ENCODE results near the gene LCMT1. TPM values are rescaled to one million over a fixed set of nuclear protein-coding genes. Genes with fewer than 3 reads are reported as not detected.

Gene LCMT1
- total RNA-seq, 1 experiment from 2014 or later, result 46.8 TPM

GRCh38 chr16:25213709-25214397, 102.3 kb downstream of the LCMT1 start:
- no peak for TF ChIP-seq CTCF (IDR thresholded peaks at IDR 0.05; ENCODE audit: unreplicated experiment)
- DNase-seq, result no peak
- CTCF ChIA-PET, result interaction anchor here (0.6 kb wide), 1 partner anchor 12 kb away, joined by 3 read pairs; no protein-coding TSS in a partner anchor
- no peaks in the 10 kb centered on the region for H3K4me1 Mint-ChIP-seq (ENCODE audit: low read depth, unreplicated experiment)
- intact Hi-C loops (cut with micrococcal nuclease; ENCODE audit: unreplicated experiment), result no loop called here
- H3K27me3 Mint-ChIP-seq (ENCODE audit: unreplicated experiment), result peaks cover 51% of the 10 kb centered on the region
- no peaks in the 10 kb centered on the region for H3K36me3 Mint-ChIP-seq (ENCODE audit: insufficient read depth, unreplicated experiment)
- H3K9me3 Mint-ChIP-seq (ENCODE audit: low read depth, unreplicated experiment), result no peaks in the 10 kb centered on the region
- no peak overlapping the region for H3K4me3 Mint-ChIP-seq (ENCODE audit: low read depth, unreplicated experiment)
- no TSS peak for BruUV-seq (replicated peaks)
- H3K27ac Mint-ChIP-seq (ENCODE audit: unreplicated experiment), result no peak overlapping the region

DNA sequence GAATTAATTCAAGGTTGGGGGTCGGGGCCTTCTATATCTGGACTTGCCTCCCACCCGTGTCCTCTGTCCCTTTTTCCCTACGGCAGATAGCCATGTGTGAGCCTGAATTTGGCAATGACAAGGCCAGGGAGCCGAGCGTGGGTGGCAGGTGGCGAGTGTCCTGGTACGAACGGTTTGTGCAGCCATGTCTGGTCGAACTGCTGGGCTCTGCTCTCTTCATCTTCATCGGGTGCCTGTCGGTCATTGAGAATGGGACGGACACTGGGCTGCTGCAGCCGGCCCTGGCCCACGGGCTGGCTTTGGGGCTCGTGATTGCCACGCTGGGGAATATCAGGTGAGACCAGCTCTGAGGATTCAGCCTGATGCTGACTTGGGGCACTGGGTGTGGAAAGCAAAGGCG, 105.6 kb downstream of the LCMT1 start:
- intact Hi-C loops (cut with micrococcal nuclease; ENCODE audit: unreplicated experiment), result no loop called here
- peaks cover 51% of the 10 kb centered on the region for H3K27me3 Mint-ChIP-seq (ENCODE audit: unreplicated experiment)
- DNase-seq, result no peak
- CTCF ChIA-PET, result no interaction called here
- TF ChIP-seq CTCF (IDR thresholded peaks at IDR 0.05; ENCODE audit: unreplicated experiment), result no peak
- no peaks in the 10 kb centered on the region for H3K9me3 Mint-ChIP-seq (ENCODE audit: low read depth, unreplicated experiment)
- BruUV-seq (replicated peaks), result no TSS peak
- H3K36me3 Mint-ChIP-seq (ENCODE audit: insufficient read depth, unreplicated experiment), result no peaks in the 10 kb centered on the region
- H3K27ac Mint-ChIP-seq (ENCODE audit: unreplicated experiment), result no peak overlapping the region
- no peak overlapping the region for H3K4me3 Mint-ChIP-seq (ENCODE audit: low read depth, unreplicated experiment)
- H3K4me1 Mint-ChIP-seq (ENCODE audit: low read depth, unreplicated experiment), result no peaks in the 10 kb centered on the region

DNA sequence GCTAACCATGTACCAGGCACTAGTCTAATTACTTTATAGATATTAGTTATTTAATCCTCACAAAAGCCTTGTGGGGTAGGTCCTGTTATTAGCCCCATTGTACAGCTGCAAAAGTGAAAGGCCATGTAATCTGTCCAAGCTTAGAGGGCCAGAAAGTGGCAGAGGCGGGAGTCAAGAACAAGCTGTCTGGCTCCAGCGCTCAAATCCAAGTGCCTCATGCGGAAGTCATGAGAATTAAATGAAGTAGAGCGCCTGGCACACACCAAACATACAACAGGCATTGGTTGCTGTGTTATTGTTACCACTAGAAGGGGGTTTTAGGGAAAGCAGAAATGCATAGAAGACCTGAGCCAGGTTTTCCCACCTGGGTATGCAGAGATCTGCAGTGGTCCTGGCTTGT, 106.4 kb downstream of the LCMT1 start:
- Mint-ChIP-seq H3K4me3 (ENCODE audit: low read depth, unreplicated experiment) (no peak overlapping the region), H3K27ac (ENCODE audit: unreplicated experiment) (no peak overlapping the region), H3K36me3 (ENCODE audit: insufficient read depth, unreplicated experiment) (no peaks in the 10 kb centered on the region), H3K9me3 (ENCODE audit: low read depth, unreplicated experiment) (no peaks in the 10 kb centered on the region), H3K27me3 (ENCODE audit: unreplicated experiment) (peaks cover 50% of the 10 kb centered on the region), H3K4me1 (ENCODE audit: low read depth, unreplicated experiment) (no peaks in the 10 kb centered on the region)
- no peak for TF ChIP-seq CTCF (IDR thresholded peaks at IDR 0.05; ENCODE audit: unreplicated experiment)
- no TSS peak for BruUV-seq (replicated peaks)
- no peak for DNase-seq
- CTCF ChIA-PET, result interaction anchor here (0.6 kb wide), 1 partner anchor 665 kb away, joined by 4 read pairs; no protein-coding TSS in a partner anchor
- intact Hi-C loops (cut with micrococcal nuclease; ENCODE audit: unreplicated experiment), result no loop called here

GRCh38 chr16:25219070-25219737, 107.7 kb downstream of the LCMT1 start:
- intact Hi-C loops (cut with micrococcal nuclease; ENCODE audit: unreplicated experiment), result no loop called here
- no peak for TF ChIP-seq CTCF (IDR thresholded peaks at IDR 0.05; ENCODE audit: unreplicated experiment)
- BruUV-seq (replicated peaks), result no TSS peak
- no peaks in the 10 kb centered on the region for H3K4me1 Mint-ChIP-seq (ENCODE audit: low read depth, unreplicated experiment)
- no peaks in the 10 kb centered on the region for H3K36me3 Mint-ChIP-seq (ENCODE audit: insufficient read depth, unreplicated experiment)
- CTCF ChIA-PET, result no interaction called here
- H3K27ac Mint-ChIP-seq (ENCODE audit: unreplicated experiment), result no peak overlapping the region
- H3K27me3 Mint-ChIP-seq (ENCODE audit: unreplicated experiment), result peaks cover 37% of the 10 kb centered on the region
- H3K9me3 Mint-ChIP-seq (ENCODE audit: low read depth, unreplicated experiment), result no peaks in the 10 kb centered on the region
- H3K4me3 Mint-ChIP-seq (ENCODE audit: low read depth, unreplicated experiment), result no peak overlapping the region
- DNase-seq, result no peak

Measured in Calu3 (cell line).